HG03045 (cell line): ENCODE measurements around the gene COQ4.

Experiments used
- ATAC-seq: cut with Tn5 transposase; IDR thresholded peaks from one replicate; pipeline ENCODE4 v1.9.1; 2021; ENCODE audit warnings: mild to moderate bottlenecking, moderate library complexity; ENCODE audit not compliant: unreplicated experiment

Gene COQ4

GRCh38 chr9:128372188-128372641 lies 49.6 kb downstream of the COQ4 start:
- ATAC-seq = no peak

DNA sequence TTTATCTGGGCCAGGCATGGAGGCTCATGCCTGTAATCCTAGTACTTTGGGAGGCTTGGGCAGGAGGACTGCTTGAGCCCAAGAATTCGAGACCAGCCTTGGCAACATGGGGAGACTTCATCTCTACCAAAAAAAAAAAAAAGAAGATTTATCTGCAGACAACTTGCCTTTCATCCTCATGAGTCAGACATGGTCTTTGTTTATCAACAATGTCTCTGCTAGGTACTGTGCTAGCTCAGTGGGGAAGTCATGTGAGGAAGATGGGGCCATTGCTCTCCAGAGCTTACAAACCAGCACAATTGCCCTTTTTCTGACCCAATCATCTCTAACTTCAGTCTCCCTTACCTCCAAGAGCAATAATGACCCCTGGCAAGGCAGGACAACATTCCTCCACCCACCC lies 50.1 kb downstream of the COQ4 start:
- ATAC-seq = no peak

- no peak for ATAC-seq
Observed at GRCh38 chr9:128374221-128374675, 51.6 kb downstream of the COQ4 start.

- ATAC-seq = no peak
Observed at GRCh38 chr9:128375865-128376264, 53.2 kb downstream of the COQ4 start.

DNA sequence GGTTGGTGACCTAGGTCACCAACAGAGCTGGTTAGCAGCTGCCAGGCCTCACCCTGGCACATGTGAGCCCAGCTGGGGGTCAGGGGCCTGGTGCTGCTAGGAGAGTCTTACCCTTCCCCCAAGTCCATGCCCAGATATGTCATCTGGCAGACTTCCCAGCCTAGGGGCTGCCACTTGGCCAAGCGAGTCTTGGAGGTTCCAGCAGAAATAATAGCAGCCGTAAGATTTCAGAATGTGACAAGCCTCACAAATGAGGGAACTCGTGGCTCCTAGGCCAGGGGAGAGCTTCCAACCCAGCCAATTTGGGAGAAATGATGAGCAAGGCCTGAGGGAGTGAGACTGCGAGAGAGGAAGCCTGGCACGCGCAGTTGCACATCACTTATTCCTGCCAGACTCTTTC lies 59.6 kb downstream of the COQ4 start:
- ATAC-seq = no peak

GRCh38 chr9:128383007-128383753 lies 60.5 kb downstream of the COQ4 start:
- no peak for ATAC-seq
